WERI-Rb-1 (cell line): ENCODE data around the gene EVA1B.

Experiments
- DNase-seq: peaks from one replicate; pipeline ENCODE4 v3.0.0-alpha.2; 2020
- H3K27ac ChIP-seq: fragments of 250-450 bp; sonication (Bioruptor Pico); 2 replicates; pipeline ENCODE4 v1.5.1; 2020; ENCODE audit warnings: mild to moderate bottlenecking, moderate library complexity
- H3K27me3 ChIP-seq: fragments of 250-450 bp; sonication (Bioruptor Pico); 2 replicates; pipeline ENCODE4 v1.5.1; 2021; ENCODE audit warnings: mild to moderate bottlenecking, low read depth, moderate library complexity; ENCODE audit not compliant: insufficient read depth, severe bottlenecking
- H3K36me3 ChIP-seq: fragments of 250-450 bp; sonication (Bioruptor Pico); 2 replicates; pipeline ENCODE4 v1.5.1; 2020; ENCODE audit warnings: mild to moderate bottlenecking, moderate library complexity
- H3K4me3 ChIP-seq: 2 replicates; pipeline ENCODE4 v1.5.1; 2011; ENCODE audit warnings: low read depth, mild to moderate bottlenecking, control low read depth, low read length
- H3K9me3 ChIP-seq: fragments of 250-450 bp; sonication (Bioruptor Pico); 2 replicates; pipeline ENCODE4 v1.5.1; 2021; ENCODE audit warnings: mild to moderate bottlenecking, moderate library complexity; ENCODE audit not compliant: severe bottlenecking
- CTCF ChIP-seq: IDR thresholded peaks from 2 replicates; pipeline ENCODE4 v1.5.1; 2011; ENCODE audit warnings: low read depth, mild to moderate bottlenecking, control low read depth, inconsistent platforms, low read length

The EVA1B gene

GRCh38 chr1:36320767-36321118 lies 2.7 kb downstream of the EVA1B start:
- Histone ChIP-seq H3K27me3 (no peaks in the 10 kb centered on the region), H3K9me3 (no peaks in the 10 kb centered on the region), H3K27ac (no peak overlapping the region), H3K36me3 (no peaks in the 10 kb centered on the region), H3K4me3 (no peak overlapping the region)
- TF ChIP-seq CTCF = no peak
- no peak for DNase-seq

GRCh38 chr1:36320291-36320761 lies 3.1 kb downstream of the EVA1B start:
- H3K9me3 ChIP-seq = no peaks in the 10 kb centered on the region
- H3K36me3 ChIP-seq = no peaks in the 10 kb centered on the region
- H3K27me3 ChIP-seq = no peaks in the 10 kb centered on the region
- no peak overlapping the region for H3K27ac ChIP-seq
- no peak overlapping the region for H3K4me3 ChIP-seq
- no peak for TF ChIP-seq CTCF
- DNase-seq = no peak

GRCh38 chr1:36309397-36309796 lies 14.0 kb downstream of the EVA1B start:
- Histone ChIP-seq H3K27me3 (no peaks in the 10 kb centered on the region), H3K27ac (no peak overlapping the region), H3K4me3 (no peak overlapping the region), H3K36me3 (peaks cover 9% of the 10 kb centered on the region), H3K9me3 (no peaks in the 10 kb centered on the region)
- TF ChIP-seq CTCF = no peak
- no peak for DNase-seq

GRCh38 chr1:36307601-36308330 lies 15.7 kb downstream of the EVA1B start:
- no peak overlapping the region for H3K27ac ChIP-seq
- peaks cover 17% of the 10 kb centered on the region for H3K36me3 ChIP-seq
- peak overlapping the region; percentile 55 for H3K4me3 ChIP-seq
- TF ChIP-seq CTCF = no peak
- H3K27me3 ChIP-seq = no peaks in the 10 kb centered on the region
- H3K9me3 ChIP-seq = no peaks in the 10 kb centered on the region
- no peak for DNase-seq

- no peak for TF ChIP-seq CTCF
- Histone ChIP-seq H3K27me3 (no peaks in the 10 kb centered on the region), H3K36me3 (peaks cover 25% of the 10 kb centered on the region), H3K9me3 (no peaks in the 10 kb centered on the region), H3K4me3 (peak overlapping the region; percentile 55), H3K27ac (peak overlapping the region; percentile 76)
- peak; percentile 95 for DNase-seq
Observed at GRCh38 chr1:36306902-36307456, 16.5 kb downstream of the EVA1B start.
